22Rv1 (cell line): ENCODE data around the gene OR1K1.

ENCODE experiments used
- ZFX ChIP-seq: fragments of 450-650 bp; IDR thresholded peaks from 2 replicates; pipeline ENCODE4 v1.6.1; 2017; ENCODE audit warnings: antibody characterized with exemption, borderline replicate concordance
- TF ChIP-seq, protein P1 (sequence below): fragments of 450-650 bp; IDR thresholded peaks from 2 replicates; pipeline ENCODE4 v1.5.1; 2017; ENCODE audit warnings: mild to moderate bottlenecking

DNA sequence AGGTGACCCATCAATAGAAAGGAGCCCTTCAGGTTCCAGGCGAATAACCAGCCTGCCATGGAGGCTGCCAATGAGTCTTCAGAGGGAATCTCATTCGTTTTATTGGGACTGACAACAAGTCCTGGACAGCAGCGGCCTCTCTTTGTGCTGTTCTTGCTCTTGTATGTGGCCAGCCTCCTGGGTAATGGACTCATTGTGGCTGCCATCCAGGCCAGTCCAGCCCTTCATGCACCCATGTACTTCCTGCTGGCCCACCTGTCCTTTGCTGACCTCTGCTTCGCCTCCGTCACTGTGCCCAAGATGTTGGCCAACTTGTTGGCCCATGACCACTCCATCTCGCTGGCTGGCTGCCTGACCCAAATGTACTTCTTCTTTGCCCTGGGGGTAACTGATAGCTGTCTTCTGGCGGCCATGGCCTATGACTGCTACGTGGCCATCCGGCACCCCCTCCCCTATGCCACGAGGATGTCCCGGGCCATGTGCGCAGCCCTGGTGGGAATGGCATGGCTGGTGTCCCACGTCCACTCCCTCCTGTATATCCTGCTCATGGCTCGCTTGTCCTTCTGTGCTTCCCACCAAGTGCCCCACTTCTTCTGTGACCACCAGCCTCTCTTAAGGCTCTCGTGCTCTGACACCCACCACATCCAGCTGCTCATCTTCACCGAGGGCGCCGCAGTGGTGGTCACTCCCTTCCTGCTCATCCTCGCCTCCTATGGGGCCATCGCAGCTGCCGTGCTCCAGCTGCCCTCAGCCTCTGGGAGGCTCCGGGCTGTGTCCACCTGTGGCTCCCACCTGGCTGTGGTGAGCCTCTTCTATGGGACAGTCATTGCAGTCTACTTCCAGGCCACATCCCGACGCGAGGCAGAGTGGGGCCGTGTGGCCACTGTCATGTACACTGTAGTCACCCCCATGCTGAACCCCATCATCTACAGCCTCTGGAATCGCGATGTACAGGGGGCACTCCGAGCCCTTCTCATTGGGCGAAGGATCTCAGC, at the start of gene OR1K1:
- TF ChIP-seq, protein P1, sequence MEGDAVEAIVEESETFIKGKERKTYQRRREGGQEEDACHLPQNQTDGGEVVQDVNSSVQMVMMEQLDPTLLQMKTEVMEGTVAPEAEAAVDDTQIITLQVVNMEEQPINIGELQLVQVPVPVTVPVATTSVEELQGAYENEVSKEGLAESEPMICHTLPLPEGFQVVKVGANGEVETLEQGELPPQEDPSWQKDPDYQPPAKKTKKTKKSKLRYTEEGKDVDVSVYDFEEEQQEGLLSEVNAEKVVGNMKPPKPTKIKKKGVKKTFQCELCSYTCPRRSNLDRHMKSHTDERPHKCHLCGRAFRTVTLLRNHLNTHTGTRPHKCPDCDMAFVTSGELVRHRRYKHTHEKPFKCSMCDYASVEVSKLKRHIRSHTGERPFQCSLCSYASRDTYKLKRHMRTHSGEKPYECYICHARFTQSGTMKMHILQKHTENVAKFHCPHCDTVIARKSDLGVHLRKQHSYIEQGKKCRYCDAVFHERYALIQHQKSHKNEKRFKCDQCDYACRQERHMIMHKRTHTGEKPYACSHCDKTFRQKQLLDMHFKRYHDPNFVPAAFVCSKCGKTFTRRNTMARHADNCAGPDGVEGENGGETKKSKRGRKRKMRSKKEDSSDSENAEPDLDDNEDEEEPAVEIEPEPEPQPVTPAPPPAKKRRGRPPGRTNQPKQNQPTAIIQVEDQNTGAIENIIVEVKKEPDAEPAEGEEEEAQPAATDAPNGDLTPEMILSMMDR = no peak
- no peak for TF ChIP-seq ZFX
